HFFc6 (cell line): Measurements from ENCODE around the gene PTGDR2. TPM values are rescaled to one million over a fixed set of nuclear protein-coding genes. Genes with fewer than 3 reads are reported as not detected.
A peak's percentile ranks its signal among the peaks of the same experiment; 100 is the strongest.

Experiments used
- DNase-seq: peaks from one replicate; pipeline ENCODE4 v3.0.0-alpha.2; 2018
- H3K27ac Mint-ChIP-seq: 2 replicates; pipeline ENCODE4 v1.8.0; 2020; ENCODE audit warnings: mild to moderate bottlenecking, mixed read lengths
- H3K27me3 Mint-ChIP-seq: 2 replicates; pipeline ENCODE4 v1.8.0; 2021; ENCODE audit warnings: mild to moderate bottlenecking, moderate library complexity, mixed read lengths; ENCODE audit not compliant: insufficient read depth
- H3K36me3 Mint-ChIP-seq: 2 replicates; pipeline ENCODE4 v1.8.0; 2021; ENCODE audit warnings: low read depth, mixed read lengths
- H3K4me1 Mint-ChIP-seq: 2 replicates; pipeline ENCODE4 v1.8.0; 2020; ENCODE audit warnings: low read depth, mixed read lengths
- H3K4me3 Mint-ChIP-seq: 2 replicates; pipeline ENCODE4 v1.8.0; 2020; ENCODE audit warnings: mild to moderate bottlenecking, moderate library complexity, mixed read lengths
- H3K9me3 Mint-ChIP-seq: 2 replicates; pipeline ENCODE4 v1.8.0; 2020; ENCODE audit warnings: mild to moderate bottlenecking, mixed read lengths
- total RNA-seq, 6 experiments: library from RNA; stranded (reverse); fragmentation: NEBNext Ultra II Directional; extraction: Animal tissue kit (Norgen Biotek cat#: 25700); gene quantifications; 2 replicates in 1 of 6; 3 replicates in 5 of 6; pipeline ENCODE4 v1.2.3, GENCODE V29; 2021
- TF ChIP-seq, protein P1 (sequence below): fragments of 200-600 bp; sonication (generic); IDR thresholded peaks from 2 replicates; pipeline ENCODE4 v1.5.0; 2021; ENCODE audit warnings: antibody characterized with exemption, mild to moderate bottlenecking

The PTGDR2 gene
- total RNA-seq, 6 experiments from 2014 or later: not detected

DNA sequence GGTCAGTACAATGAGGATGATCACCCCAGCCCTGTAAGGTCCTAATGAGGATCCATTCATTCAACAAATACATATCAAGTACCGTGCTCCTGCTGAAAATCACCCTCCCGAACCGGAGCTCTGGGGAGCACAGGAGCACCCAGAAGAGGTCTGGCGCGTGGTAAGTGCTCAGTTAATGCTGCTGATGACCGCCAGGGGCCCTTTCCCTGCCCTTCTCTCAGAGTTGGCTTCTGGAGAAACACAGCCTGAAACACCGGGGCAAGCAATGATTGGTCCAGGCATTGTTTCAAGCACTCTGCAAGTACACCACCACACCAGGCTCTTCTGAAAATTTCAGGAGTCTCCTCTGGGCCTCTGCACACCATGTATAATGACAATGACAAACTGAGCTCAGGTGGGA is 17.6 kb downstream of the PTGDR2 start:
- H3K9me3 Mint-ChIP-seq: no peaks in the 10 kb centered on the region
- DNase-seq: no peak
- TF ChIP-seq, protein P1, sequence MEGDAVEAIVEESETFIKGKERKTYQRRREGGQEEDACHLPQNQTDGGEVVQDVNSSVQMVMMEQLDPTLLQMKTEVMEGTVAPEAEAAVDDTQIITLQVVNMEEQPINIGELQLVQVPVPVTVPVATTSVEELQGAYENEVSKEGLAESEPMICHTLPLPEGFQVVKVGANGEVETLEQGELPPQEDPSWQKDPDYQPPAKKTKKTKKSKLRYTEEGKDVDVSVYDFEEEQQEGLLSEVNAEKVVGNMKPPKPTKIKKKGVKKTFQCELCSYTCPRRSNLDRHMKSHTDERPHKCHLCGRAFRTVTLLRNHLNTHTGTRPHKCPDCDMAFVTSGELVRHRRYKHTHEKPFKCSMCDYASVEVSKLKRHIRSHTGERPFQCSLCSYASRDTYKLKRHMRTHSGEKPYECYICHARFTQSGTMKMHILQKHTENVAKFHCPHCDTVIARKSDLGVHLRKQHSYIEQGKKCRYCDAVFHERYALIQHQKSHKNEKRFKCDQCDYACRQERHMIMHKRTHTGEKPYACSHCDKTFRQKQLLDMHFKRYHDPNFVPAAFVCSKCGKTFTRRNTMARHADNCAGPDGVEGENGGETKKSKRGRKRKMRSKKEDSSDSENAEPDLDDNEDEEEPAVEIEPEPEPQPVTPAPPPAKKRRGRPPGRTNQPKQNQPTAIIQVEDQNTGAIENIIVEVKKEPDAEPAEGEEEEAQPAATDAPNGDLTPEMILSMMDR: peak; percentile 57
- H3K27me3 Mint-ChIP-seq: peaks cover 12% of the 10 kb centered on the region
- H3K27ac Mint-ChIP-seq: no peak overlapping the region
- peaks cover 40% of the 10 kb centered on the region for H3K4me1 Mint-ChIP-seq
- no peaks in the 10 kb centered on the region for H3K36me3 Mint-ChIP-seq
- no peak overlapping the region for H3K4me3 Mint-ChIP-seq

DNA sequence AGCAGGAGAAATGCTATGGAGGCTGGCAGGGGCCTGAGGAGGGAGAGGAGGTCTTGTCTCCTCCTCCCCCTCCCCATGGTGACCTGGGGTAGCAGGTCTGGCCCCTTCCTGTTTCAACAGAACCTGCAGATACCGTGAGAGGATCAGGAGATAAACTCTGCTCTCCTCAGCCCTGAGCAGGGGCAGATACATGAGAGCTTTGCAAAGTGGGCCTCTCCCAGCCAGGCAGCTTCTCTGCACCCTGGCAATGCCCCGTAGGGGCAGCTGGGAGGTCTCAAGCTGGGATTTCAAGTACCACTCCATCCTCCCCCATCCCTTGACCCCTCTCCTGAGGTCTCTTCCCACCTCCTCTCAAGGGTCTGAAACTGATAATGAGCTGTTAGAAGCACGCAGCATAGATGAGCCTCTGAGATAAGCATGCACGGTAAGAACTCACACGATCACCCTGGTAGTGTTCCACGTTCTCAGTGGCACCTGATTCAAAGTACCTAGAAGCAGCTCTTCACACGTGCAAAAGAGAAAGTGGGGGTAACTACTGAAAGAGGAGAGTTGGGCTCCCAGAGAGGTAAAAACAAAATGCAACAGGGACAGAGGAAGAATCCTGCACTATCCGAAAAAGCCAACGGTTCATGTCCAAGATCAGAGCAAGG is 18.8 kb downstream of the PTGDR2 start:
- Mint-ChIP-seq H3K4me1 (peaks cover 45% of the 10 kb centered on the region), H3K36me3 (no peaks in the 10 kb centered on the region), H3K9me3 (no peaks in the 10 kb centered on the region), H3K27me3 (peaks cover 12% of the 10 kb centered on the region), H3K4me3 (no peak overlapping the region), H3K27ac (no peak overlapping the region)
- no peak for DNase-seq
- TF ChIP-seq, protein P1: no peak

DNA sequence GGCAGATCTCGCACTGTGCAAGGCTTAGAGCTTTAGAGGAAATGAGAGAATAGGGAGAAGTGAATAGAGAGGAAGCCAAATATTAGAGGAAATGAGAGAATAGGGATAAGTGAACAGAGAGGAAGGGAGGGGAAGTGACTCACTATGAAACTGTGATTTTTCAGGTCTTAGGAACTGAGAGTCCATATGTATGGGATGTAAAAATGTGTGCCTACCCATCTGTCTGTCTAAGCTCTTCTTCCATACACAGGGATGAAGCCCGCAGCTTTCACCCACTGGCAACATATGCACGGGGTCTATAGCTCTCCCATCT is 20.3 kb downstream of the PTGDR2 start:
- TF ChIP-seq, protein P1: no peak
- no peaks in the 10 kb centered on the region for H3K9me3 Mint-ChIP-seq
- H3K4me3 Mint-ChIP-seq: no peak overlapping the region
- H3K4me1 Mint-ChIP-seq: peaks cover 41% of the 10 kb centered on the region
- H3K27ac Mint-ChIP-seq: no peak overlapping the region
- no peaks in the 10 kb centered on the region for H3K36me3 Mint-ChIP-seq
- no peak for DNase-seq
- H3K27me3 Mint-ChIP-seq: peaks cover 12% of the 10 kb centered on the region

DNA sequence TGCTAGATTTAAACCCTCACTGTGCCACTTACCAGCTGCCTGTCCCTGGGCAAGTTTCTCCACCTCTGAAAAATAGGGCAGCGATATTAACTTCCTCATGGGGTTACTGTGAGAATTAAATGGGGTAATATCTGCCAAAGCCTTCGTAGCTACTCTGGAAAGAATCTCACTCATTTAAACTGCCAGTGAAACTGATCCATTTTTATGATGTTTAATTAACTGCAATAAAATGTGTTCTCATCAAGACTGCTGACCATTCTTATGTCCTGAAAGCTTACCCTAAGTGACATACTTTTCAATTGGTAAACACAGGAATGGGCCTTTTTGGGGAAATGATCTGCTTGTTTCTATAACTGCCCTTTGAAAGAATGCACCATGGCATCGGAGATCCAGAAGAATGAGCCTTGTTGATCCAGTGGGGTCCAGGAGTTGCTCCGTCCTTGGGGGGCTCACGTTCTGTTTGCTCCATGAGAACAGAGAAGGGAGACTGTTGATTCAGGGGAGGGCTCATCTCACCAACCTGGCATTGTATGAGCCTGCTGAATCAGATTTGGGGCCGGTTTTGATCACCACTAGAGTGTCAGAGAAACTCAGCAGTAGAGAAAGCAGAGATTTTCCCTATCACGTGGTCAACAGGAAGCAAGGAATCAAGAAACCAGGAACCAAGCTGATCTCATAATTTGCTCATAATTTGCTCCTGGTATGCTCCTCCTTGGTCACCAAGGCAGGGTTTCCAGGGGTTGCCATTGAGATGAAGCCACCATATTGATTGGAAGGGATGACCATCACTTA is 20.8 kb downstream of the PTGDR2 start:
- no peak for DNase-seq
- Mint-ChIP-seq H3K4me1 (peaks cover 37% of the 10 kb centered on the region), H3K9me3 (no peaks in the 10 kb centered on the region), H3K36me3 (no peaks in the 10 kb centered on the region), H3K4me3 (no peak overlapping the region), H3K27me3 (peaks cover 12% of the 10 kb centered on the region), H3K27ac (no peak overlapping the region)
- TF ChIP-seq, protein P1: no peak

DNA sequence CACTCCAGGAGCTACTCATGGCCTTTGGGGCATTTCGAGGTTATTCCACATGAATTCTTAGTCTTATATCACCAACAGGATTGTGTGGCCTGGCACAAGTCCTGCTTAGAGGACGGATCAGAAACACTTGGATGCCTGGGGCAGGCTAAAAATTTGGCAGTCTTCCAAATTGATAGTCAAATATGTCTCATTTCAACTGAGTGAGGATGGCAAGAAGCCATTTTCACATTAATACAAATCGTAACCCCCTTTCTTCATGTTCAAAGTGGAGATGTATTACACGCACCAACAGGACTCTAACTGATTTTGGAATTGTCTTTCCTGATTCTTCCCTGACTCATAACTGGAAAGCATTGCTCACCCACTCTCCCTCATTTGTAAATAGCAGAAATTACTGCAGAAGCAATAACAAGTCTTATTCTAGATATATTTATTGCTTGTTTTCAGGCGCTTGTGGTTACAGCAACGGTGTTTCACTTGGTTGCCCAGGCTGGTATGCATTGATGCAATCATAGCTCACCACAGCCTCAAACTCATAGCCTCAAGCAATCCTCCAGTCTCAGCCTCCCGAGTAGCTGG is 24.2 kb downstream of the PTGDR2 start:
- Mint-ChIP-seq H3K27ac (peak overlapping the region; percentile 62; the same call in 1 of the 2 replicates), H3K4me1 (peaks cover 33% of the 10 kb centered on the region), H3K4me3 (no peak overlapping the region), H3K36me3 (no peaks in the 10 kb centered on the region), H3K9me3 (no peaks in the 10 kb centered on the region), H3K27me3 (peaks cover 15% of the 10 kb centered on the region)
- TF ChIP-seq, protein P1: no peak
- peak; percentile 77 for DNase-seq
